ENCODE data around the gene PRPF19.

PRPF19 gene

GRCh38 chr11:60928563-60929001, 22.2 kb upstream of the PRPF19 start:
- TF ChIP-seq CTCF (IDR thresholded peaks at IDR 0.05) (no peak), ZFX (IDR thresholded peaks at IDR 0.05; ENCODE audit: borderline replicate concordance) (no peak)

GRCh38 chr11:60927600-60927999, 21.2 kb upstream of the PRPF19 start:
- TF ChIP-seq CTCF (IDR thresholded peaks at IDR 0.05), result no peak
- H3K27ac ChIP-seq, result no peak overlapping the region

More at GRCh38 chr11:60928563-60929001, 22.2 kb upstream of the PRPF19 start:
- H3K27ac ChIP-seq, result no peak overlapping the region

GRCh38 chr11:60927061-60927592, 20.7 kb upstream of the PRPF19 start:
- TF ChIP-seq ZFX (IDR thresholded peaks at IDR 0.05; ENCODE audit: borderline replicate concordance) (no peak), CTCF (IDR thresholded peaks at IDR 0.05) (no peak)
- no peak overlapping the region for H3K27ac ChIP-seq

GRCh38 chr11:60926500-60926899, 20.1 kb upstream of the PRPF19 start:
- TF ChIP-seq CTCF (IDR thresholded peaks at IDR 0.05) (no peak), ZFX (IDR thresholded peaks at IDR 0.05; ENCODE audit: borderline replicate concordance) (no peak)
- H3K27ac ChIP-seq, result no peak overlapping the region

GRCh38 chr11:60925868-60926267, 19.5 kb upstream of the PRPF19 start:
- TF ChIP-seq CTCF (IDR thresholded peaks at IDR 0.05), result no peak
- H3K27ac ChIP-seq, result no peak overlapping the region

GRCh38 chr11:60924906-60925853, 18.8 kb upstream of the PRPF19 start:
- peak overlapping the region; percentile 44 for H3K27ac ChIP-seq
- TF ChIP-seq ZFX (IDR thresholded peaks at IDR 0.05; ENCODE audit: borderline replicate concordance) (no peak), CTCF (IDR thresholded peaks at IDR 0.05) (no peak)
